HCT116 (cell line): ENCODE results near the gene SLC7A10. TPM values are rescaled to one million over a fixed set of nuclear protein-coding genes. Genes with fewer than 3 reads are reported as not detected.

Experiments
- ATAC-seq: fragments of 200-7000 bp; cut with Tn5 transposase; 2 replicates; pipeline ENCODE4 v1.9.1; 2020; ENCODE audit warnings: mild to moderate bottlenecking, moderate library complexity
- BruUV-seq: library from RNA; stranded (reverse); fragments of 400-500 nt; replicated peaks from 2 replicates; lab custom pipeline; 2021; lab: Mats Ljungman, UMichigan
- CTCF ChIA-PET: fragments of 300-600 bp; sonication (Branson Sonifier 250); formaldehyde crosslinking; loops from one replicate; lab custom pipeline; 2021; ENCODE audit warnings: antibody characterized with exemption; lab: Charles Lee
- POLR2A ChIA-PET: fragments of 300-600, 350-600 bp; sonication (Branson Sonifier 250); formaldehyde crosslinking; loops from one replicate; lab custom pipeline; 2021; ENCODE audit warnings: antibody characterized with exemption; lab: Charles Lee
- RAD21 ChIA-PET, 2 experiments: fragments of 300-600 bp; sonication (Branson Sonifier 250); formaldehyde crosslinking; loops; one replicate each; lab custom pipeline; 2023; ENCODE audit warnings: low total read pairs in 2 of 2; ENCODE audit not compliant: uncharacterized antibody in 2 of 2, unreplicated experiment in 2 of 2, low non-redundant PET in 1 of 2; lab: Charles Lee
- DNase-seq: peaks from one replicate; pipeline ENCODE4 v3.0.0-alpha.2; 2010; ENCODE audit warnings: low read depth, low spot score
- H2AFZ ChIP-seq: fragments of 200-600 bp; shearing (Covaris generic), sonication (generic); 2 replicates; pipeline ENCODE4 v1.6.1; 2017; ENCODE audit warnings: low read depth, mixed run types, mixed read lengths, antibody characterized with exemption, low read length; ENCODE audit not compliant: poor library complexity, severe bottlenecking
- H3K27ac ChIP-seq: 2 replicates; pipeline ENCODE4 v1.5.1; 2012; ENCODE audit warnings: low read depth, low read length
- H3K27me3 ChIP-seq: fragments of 200-600 bp; sonication (generic); 2 replicates; pipeline ENCODE4 v1.6.1; 2016; ENCODE audit warnings: mixed run types, low read length, mixed read lengths; ENCODE audit not compliant: insufficient read depth
- H3K36me3 ChIP-seq, 2 experiments: fragments of 200-500 bp in 1 of 2; fragments of 200-600 bp in 1 of 2; sonication (Bioruptor generic) in 1 of 2; sonication (generic) in 1 of 2; 2 replicates each; pipeline versions ENCODE4 v1.5.1 to v1.6.1; 2014 to 2016; ENCODE audit warnings: low read length in 2 of 2, inconsistent platforms in 1 of 2, mixed read lengths in 1 of 2, mixed run types in 1 of 2; ENCODE audit not compliant: insufficient read depth in 2 of 2, control insufficient read depth in 1 of 2
- H3K4me1 ChIP-seq, 2 experiments: fragments of 200-600 bp in 1 of 2; sonication (generic) in 1 of 2; 2 replicates each; pipeline versions ENCODE4 v1.5.1 to v1.6.1; 2012 to 2017; ENCODE audit warnings: low read length in 2 of 2, inconsistent platforms in 1 of 2, mild to moderate bottlenecking in 1 of 2, mixed read lengths in 1 of 2, mixed run types in 1 of 2, moderate library complexity in 1 of 2; ENCODE audit not compliant: insufficient read depth in 2 of 2, control insufficient read depth in 1 of 2
- H3K4me2 ChIP-seq: fragments of 200-600 bp; sonication (generic); 2 replicates; pipeline ENCODE4 v1.6.1; 2017; ENCODE audit warnings: mixed run types, low read length, mixed read lengths
- H3K4me3 ChIP-seq, 2 experiments: fragments of 200-600 bp in 1 of 2; sonication (generic) in 1 of 2; replicated peaks in 1 of 2; 2 replicates each; pipeline ENCODE4 v1.5.1; 2011 to 2016; ENCODE audit warnings: low read length in 2 of 2, control low read depth in 1 of 2, low read depth in 1 of 2, mild to moderate bottlenecking in 1 of 2, mixed read lengths in 1 of 2, mixed run types in 1 of 2
- H3K79me2 ChIP-seq: fragments of 200-600 bp; sonication (generic); 2 replicates; pipeline ENCODE4 v1.6.1; 2017; ENCODE audit warnings: mild to moderate bottlenecking, mixed run types, low read length, moderate library complexity, mixed read lengths; ENCODE audit not compliant: insufficient read depth
- H3K9ac ChIP-seq: fragments of 200-600 bp; sonication (generic); 2 replicates; pipeline ENCODE4 v1.6.1; 2016; ENCODE audit warnings: low read length, mixed read lengths
- H3K9me2 ChIP-seq: fragments of 200-600 bp; sonication (generic), shearing (Covaris generic); 2 replicates; pipeline ENCODE4 v1.6.1; 2017; ENCODE audit warnings: mixed run types, mild to moderate bottlenecking, moderate library complexity; ENCODE audit not compliant: insufficient read depth
- H3K9me3 ChIP-seq, 2 experiments: fragments of 200-500 bp in 1 of 2; fragments of 200-600 bp in 1 of 2; sonication (Bioruptor generic) in 1 of 2; sonication (generic) in 1 of 2; 2 replicates each; pipeline ENCODE4 v1.6.1; 2014 to 2017; ENCODE audit warnings: low read length in 2 of 2, mixed read lengths in 2 of 2, inconsistent platforms in 1 of 2, low read depth in 1 of 2, mild to moderate bottlenecking in 1 of 2, mixed run types in 1 of 2, moderate library complexity in 1 of 2; ENCODE audit not compliant: control insufficient read depth in 1 of 2, insufficient read depth in 1 of 2
- H4K20me1 ChIP-seq: fragments of 200-600 bp; sonication (generic), shearing (Covaris generic); 2 replicates; pipeline ENCODE4 v1.6.1; 2017; ENCODE audit warnings: mixed run types, mild to moderate bottlenecking, moderate library complexity; ENCODE audit not compliant: insufficient read depth
- EZH2phosphoT487 ChIP-seq: fragments of 200-600 bp; IDR thresholded peaks from 2 replicates; pipeline ENCODE4 v1.6.1; 2018; ENCODE audit warnings: antibody characterized with exemption, borderline replicate concordance
- FOSL1 ChIP-seq: IDR thresholded peaks from 2 replicates; pipeline ENCODE4 v1.6.1; 2012; ENCODE audit warnings: low read depth
- SIN3A ChIP-seq: IDR thresholded peaks from 2 replicates; pipeline ENCODE4 v1.6.1; 2012; ENCODE audit warnings: low read depth
- SRF ChIP-seq: IDR thresholded peaks from 2 replicates; pipeline ENCODE4 v1.6.1; 2012; ENCODE audit warnings: low read depth
- intact Hi-C: fragments of 100-400 bp; cut with micrococcal nuclease; formaldehyde crosslinking; loops from 2 replicates; pipeline ENCODE4 v1.10.0; 2022
- total RNA-seq: library from RNA; stranded (reverse); gene quantifications from one replicate; pipeline ENCODE4 v1.2.1, GENCODE V29; 2021; ENCODE audit not compliant: unreplicated experiment
- TF ChIP-seq, protein P1 (sequence below): IDR thresholded peaks from 2 replicates; pipeline ENCODE4 v1.6.1; 2012; ENCODE audit warnings: low read depth

Gene SLC7A10
- total RNA-seq, 1 experiment from 2014 or later, result 0.25 TPM

DNA sequence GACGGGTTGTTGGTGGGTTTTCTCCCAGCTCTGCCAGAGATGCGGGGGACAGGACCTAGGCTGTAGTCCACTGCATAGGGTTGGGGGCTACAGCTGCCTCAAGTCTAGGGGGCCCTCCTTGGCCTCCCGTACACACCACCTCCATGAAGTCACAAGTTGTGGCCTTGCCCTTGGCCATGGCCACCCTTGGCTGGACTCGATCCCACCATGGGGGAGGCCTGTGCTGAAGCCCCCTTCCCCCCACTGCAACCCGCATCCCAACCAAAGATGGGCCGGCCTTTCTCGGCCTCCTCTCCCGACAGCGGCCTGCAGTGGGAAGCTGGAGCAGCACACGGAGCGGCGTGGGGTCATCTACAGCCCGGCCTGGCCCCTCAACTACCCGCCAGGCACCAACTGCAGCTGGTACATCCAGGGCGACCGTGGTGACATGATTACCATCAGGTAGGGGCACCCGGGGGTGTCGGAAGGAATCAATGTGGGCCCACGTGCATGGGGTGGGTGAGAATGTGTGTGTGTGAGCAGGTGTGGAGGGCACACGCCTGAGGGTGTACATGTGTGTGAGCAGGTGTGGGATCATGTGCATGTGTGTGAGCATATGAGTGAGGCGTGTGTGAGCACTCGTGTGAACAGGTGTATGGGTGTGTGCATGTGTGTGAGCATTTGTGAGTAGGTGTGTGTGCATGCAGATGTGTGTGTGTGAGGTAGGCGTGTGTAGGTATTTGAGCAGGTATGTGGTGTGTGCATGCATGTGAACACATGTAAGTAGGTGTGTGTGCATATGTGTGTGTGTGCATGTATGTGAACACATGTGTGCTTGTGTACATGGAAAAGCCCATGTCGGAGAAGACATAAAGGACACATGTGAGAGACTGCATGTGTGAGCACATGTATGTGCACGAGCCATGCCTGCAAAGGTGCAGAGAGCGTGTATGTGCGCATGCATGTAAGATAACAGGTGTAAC, 22.8 kb downstream of the SLC7A10 start:
- BruUV-seq, result no TSS peak
- Histone ChIP-seq H3K4me1 (peaks cover 0 to 5% of the 10 kb centered on the region in 2 experiments; a peak in 2 of 4 replicates), H3K9me2 (no peaks in the 10 kb centered on the region), H3K4me3 (no peak overlapping the region), H2AFZ (no peak overlapping the region), H3K79me2 (no peaks in the 10 kb centered on the region; the same call in 1 of the 2 replicates), H3K4me2 (no peak overlapping the region), H3K36me3 (peaks cover 0 to 6% of the 10 kb centered on the region in 2 experiments; a peak in 2 of 4 replicates), H3K27me3 (no peaks in the 10 kb centered on the region)
- ChIA-PET RAD21 (no interaction called here), POLR2A (no interaction called here)
- ATAC-seq, result no peak
- TF ChIP-seq SRF (no peak), EZH2phosphoT487 (no peak), FOSL1 (no peak), SIN3A (no peak)
- TF ChIP-seq, protein P1, sequence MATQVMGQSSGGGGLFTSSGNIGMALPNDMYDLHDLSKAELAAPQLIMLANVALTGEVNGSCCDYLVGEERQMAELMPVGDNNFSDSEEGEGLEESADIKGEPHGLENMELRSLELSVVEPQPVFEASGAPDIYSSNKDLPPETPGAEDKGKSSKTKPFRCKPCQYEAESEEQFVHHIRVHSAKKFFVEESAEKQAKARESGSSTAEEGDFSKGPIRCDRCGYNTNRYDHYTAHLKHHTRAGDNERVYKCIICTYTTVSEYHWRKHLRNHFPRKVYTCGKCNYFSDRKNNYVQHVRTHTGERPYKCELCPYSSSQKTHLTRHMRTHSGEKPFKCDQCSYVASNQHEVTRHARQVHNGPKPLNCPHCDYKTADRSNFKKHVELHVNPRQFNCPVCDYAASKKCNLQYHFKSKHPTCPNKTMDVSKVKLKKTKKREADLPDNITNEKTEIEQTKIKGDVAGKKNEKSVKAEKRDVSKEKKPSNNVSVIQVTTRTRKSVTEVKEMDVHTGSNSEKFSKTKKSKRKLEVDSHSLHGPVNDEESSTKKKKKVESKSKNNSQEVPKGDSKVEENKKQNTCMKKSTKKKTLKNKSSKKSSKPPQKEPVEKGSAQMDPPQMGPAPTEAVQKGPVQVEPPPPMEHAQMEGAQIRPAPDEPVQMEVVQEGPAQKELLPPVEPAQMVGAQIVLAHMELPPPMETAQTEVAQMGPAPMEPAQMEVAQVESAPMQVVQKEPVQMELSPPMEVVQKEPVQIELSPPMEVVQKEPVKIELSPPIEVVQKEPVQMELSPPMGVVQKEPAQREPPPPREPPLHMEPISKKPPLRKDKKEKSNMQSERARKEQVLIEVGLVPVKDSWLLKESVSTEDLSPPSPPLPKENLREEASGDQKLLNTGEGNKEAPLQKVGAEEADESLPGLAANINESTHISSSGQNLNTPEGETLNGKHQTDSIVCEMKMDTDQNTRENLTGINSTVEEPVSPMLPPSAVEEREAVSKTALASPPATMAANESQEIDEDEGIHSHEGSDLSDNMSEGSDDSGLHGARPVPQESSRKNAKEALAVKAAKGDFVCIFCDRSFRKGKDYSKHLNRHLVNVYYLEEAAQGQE, result no peak
- TF ChIP-seq, all 23 proteins: peak for 0
- Histone ChIP-seq H3K9ac (no peak overlapping the region), H3K27ac (no peak overlapping the region), H3K9me3 (no peaks in the 10 kb centered on the region), H4K20me1 (no peaks in the 10 kb centered on the region)
- DNase-seq, result no peak
- intact Hi-C loops, result no loop called here
- CTCF ChIA-PET, result no interaction called here
